HepG2 (cell line): ENCODE measurements around the gene FN1. TPM values are rescaled to one million over a fixed set of nuclear protein-coding genes. Genes with fewer than 3 reads are reported as not detected.

Source experiments
- ASH2L ChIP-seq: fragments of 300-600, 200-600 bp; sonication (generic); IDR thresholded peaks from 2 replicates; pipeline ENCODE4 v1.7.0; 2017; ENCODE audit warnings: low read depth, mild to moderate bottlenecking, moderate library complexity, mixed read lengths, low read length; ENCODE audit not compliant: insufficient read length
- ATF7-NPFF ChIP-seq: sonication (generic); formaldehyde crosslinking; IDR thresholded peaks from 2 replicates; pipeline ENCODE4 v1.8.1; 2023; ENCODE audit warnings: mild to moderate bottlenecking, low read depth, missing genetic modification reagents, moderate library complexity
- DPF2 ChIP-seq: sonication (generic); formaldehyde crosslinking; IDR thresholded peaks from 2 replicates; pipeline ENCODE4 v1.4.0; 2020; ENCODE audit warnings: mild to moderate bottlenecking, low read depth, missing genetic modification reagents, borderline replicate concordance
- ETV6 ChIP-seq: sonication (generic); formaldehyde crosslinking; conservative IDR thresholded peaks from 2 replicates; pipeline ENCODE4 v1.4.0; 2020; ENCODE audit warnings: missing genetic modification reagents
- FOXJ3 ChIP-seq: sonication (generic); formaldehyde crosslinking; IDR thresholded peaks from 2 replicates; pipeline ENCODE4 v1.4.0; 2020; ENCODE audit warnings: missing genetic modification reagents, mild to moderate bottlenecking, borderline replicate concordance
- HOXA3 ChIP-seq: sonication (generic); formaldehyde crosslinking; IDR thresholded peaks from 2 replicates; pipeline ENCODE4 v1.5.0; 2020; ENCODE audit warnings: missing genetic modification reagents
- MEF2D ChIP-seq: sonication (generic); formaldehyde crosslinking; IDR thresholded peaks from 2 replicates; pipeline ENCODE4 v1.5.1; 2020; ENCODE audit warnings: mild to moderate bottlenecking, missing genetic modification reagents
- POLR2AphosphoS5 ChIP-seq: IDR thresholded peaks from 2 replicates; pipeline ENCODE4 v1.6.1; 2012; ENCODE audit warnings: low read depth, low read length
- POLR2G ChIP-seq: fragments of 200-400 bp; formaldehyde crosslinking; IDR thresholded peaks from 2 replicates; pipeline ENCODE4 v1.6.1; 2018; ENCODE audit warnings: mild to moderate bottlenecking, low read depth, low read length, moderate library complexity
- PPARG ChIP-seq: conservative IDR thresholded peaks from 2 replicates; pipeline ENCODE4 v1.6.1; 2016; ENCODE audit warnings: missing biosample characterization, missing genetic modification reagents
- RAD51 ChIP-seq: fragments of 450-650 bp; IDR thresholded peaks from 2 replicates; pipeline ENCODE4 v1.6.1; 2016; ENCODE audit warnings: borderline replicate concordance
- RBM22 ChIP-seq: fragments of 200-400 bp; formaldehyde crosslinking; optimal IDR thresholded peaks from 2 replicates; pipeline ENCODE3; 2017; ENCODE audit warnings: mild to moderate bottlenecking, low read length, moderate library complexity
- SOX5 ChIP-seq: IDR thresholded peaks from 2 replicates; pipeline ENCODE4 v1.6.1; 2016; ENCODE audit warnings: borderline replicate concordance
- ZBTB21 ChIP-seq: sonication (generic); formaldehyde crosslinking; IDR thresholded peaks from 2 replicates; pipeline ENCODE4 v1.4.0; 2020; ENCODE audit warnings: missing genetic modification reagents
- ZFP1 ChIP-seq: IDR thresholded peaks from 2 replicates; pipeline ENCODE4 v1.6.1; 2016
- ZNF329 ChIP-seq: sonication (generic); formaldehyde crosslinking; IDR thresholded peaks from 2 replicates; pipeline ENCODE4 v1.9.0; 2021; ENCODE audit warnings: low read depth, mild to moderate bottlenecking, missing genetic modification reagents
- ZNF547 ChIP-seq: sonication (generic); formaldehyde crosslinking; IDR thresholded peaks from 2 replicates; pipeline ENCODE4 v1.5.1; 2020; ENCODE audit warnings: mild to moderate bottlenecking, missing genetic modification reagents
- ZNF549 ChIP-seq: sonication (generic); formaldehyde crosslinking; IDR thresholded peaks from 2 replicates; pipeline ENCODE4 v1.5.0; 2020; ENCODE audit warnings: missing genetic modification reagents
- ZNF709 ChIP-seq: sonication (generic); formaldehyde crosslinking; IDR thresholded peaks from 2 replicates; pipeline ENCODE4 v1.5.0; 2020; ENCODE audit warnings: mild to moderate bottlenecking, missing genetic modification reagents
- ZNF737 ChIP-seq: sonication (generic); formaldehyde crosslinking; IDR thresholded peaks from 2 replicates; pipeline ENCODE4 v1.5.0; 2020; ENCODE audit warnings: missing genetic modification reagents, mild to moderate bottlenecking, borderline replicate concordance
- ZNF772 ChIP-seq: sonication (generic); formaldehyde crosslinking; IDR thresholded peaks from 2 replicates; pipeline ENCODE4 v1.5.0; 2020; ENCODE audit warnings: mild to moderate bottlenecking, missing genetic modification reagents
- polyA plus RNA-seq, 8 experiments: library from polyadenylated mRNA; depleted of rRNA in 3 of 8; stranded (reverse) in 7 of 8; unstranded in 1 of 8; fragments of >200 nt; fragmentation: Illumina TruSeq in 4 of 8; extraction: Trizol in 4 of 8; gene quantifications; 2 replicates each; pipeline versions ENCODE4 v1.2.1 to v1.2.3, GENCODE V29; 2011 to 2016; ENCODE audit warnings: low read depth in 4 of 8, missing spikeins in 1 of 8, mixed read lengths in 1 of 8; ENCODE audit not compliant: insufficient read depth in 1 of 8
- total RNA-seq, 5 experiments: library from RNA; depleted of rRNA; stranded (reverse); fragments of >200 nt; fragmentation: Illumina TruSeq; extraction: Trizol; gene quantifications; 2 replicates each; pipeline ENCODE4 v1.2.3, GENCODE V29; 2016; ENCODE audit warnings: low read depth in 1 of 5
- TF ChIP-seq, protein P1 (sequence below): sonication (generic); formaldehyde crosslinking; IDR thresholded peaks from 2 replicates; pipeline ENCODE4 v1.4.0; 2020; ENCODE audit warnings: mild to moderate bottlenecking, missing genetic modification reagents
- TF ChIP-seq, protein P2 (sequence below): sonication (generic); formaldehyde crosslinking; IDR thresholded peaks from 2 replicates; pipeline ENCODE4 v1.4.0; 2020; ENCODE audit warnings: missing genetic modification reagents, borderline replicate concordance
- TF ChIP-seq, protein P3 (sequence below): sonication (generic); formaldehyde crosslinking; IDR thresholded peaks from 2 replicates; pipeline ENCODE4 v1.4.0; 2020; ENCODE audit warnings: missing genetic modification reagents
- TF ChIP-seq, protein P4 (sequence below): sonication (generic); formaldehyde crosslinking; IDR thresholded peaks from 2 replicates; pipeline ENCODE4 v1.5.1; 2020; ENCODE audit warnings: missing genetic modification reagents, mild to moderate bottlenecking, borderline replicate concordance
- TF ChIP-seq, protein P5 (sequence below): sonication (generic); formaldehyde crosslinking; IDR thresholded peaks from 2 replicates; pipeline ENCODE4 v1.9.0; 2021; ENCODE audit warnings: missing genetic modification reagents, mild to moderate bottlenecking, borderline replicate concordance

FN1 gene
- total and polyA plus RNA-seq, 2 of the 13 experiments (the other 11 are each of a cell fraction or from before 2014, with no cell fraction given): 1,847 to 6,471 TPM

DNA sequence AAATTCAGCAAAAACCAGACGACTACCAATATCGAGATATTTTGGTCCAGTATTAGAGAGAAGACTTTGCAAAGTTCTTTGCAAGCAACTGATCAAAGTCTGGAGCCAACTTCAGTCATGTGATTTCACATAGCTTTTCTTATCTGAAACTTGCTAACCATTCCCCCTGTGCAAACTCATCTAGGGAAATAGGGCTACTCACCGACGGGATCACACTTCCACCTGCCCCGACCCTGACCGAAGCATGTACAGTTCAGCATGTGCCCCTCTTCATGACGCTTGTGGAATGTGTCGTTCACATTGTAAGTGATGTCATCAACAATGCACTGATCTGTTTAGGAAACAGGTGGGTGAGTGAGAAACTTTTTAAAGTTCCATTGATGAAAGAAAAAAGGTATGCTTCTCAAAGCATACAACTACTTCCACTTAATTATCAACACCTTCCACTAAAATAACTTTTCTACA lies 15.4 kb downstream of the FN1 start (continued):
- TF ChIP-seq PPARG (CRISPR knock-in tag) (peak; percentile 47; the same call in 1 of the 2 replicates), SOX5 (CRISPR knock-in tag) (peak; percentile 89), POLR2AphosphoS5 (no peak), ZNF709 (CRISPR knock-in tag) (peak; percentile 77; the same call in 1 of the 2 replicates), RBM22 (peak; percentile 97), POLR2G (peak; percentile 71), MEF2D (CRISPR knock-in tag) (peak; percentile 76; the same call in 1 of the 2 replicates), ZNF547 (CRISPR knock-in tag) (peak; percentile 64; the same call in 1 of the 2 replicates), ZNF329 (no peak), FOXJ3 (peak; percentile 60; the same call in 1 of the 2 replicates), ETV6 (CRISPR knock-in tag) (no peak), ZNF772 (CRISPR knock-in tag) (no peak), DPF2 (CRISPR knock-in tag) (peak; percentile 59; the same call in 1 of the 2 replicates), ZNF549 (CRISPR knock-in tag) (no peak), ATF7-NPFF (CRISPR knock-in tag) (peak; percentile 62; the same call in 1 of the 2 replicates), ZFP1 (0 out of 2 replicates have a peak, but pooled peaks have one; percentile 37), RAD51 (0 out of 2 replicates have a peak, but pooled peaks have one; percentile 32), HOXA3 (CRISPR knock-in tag) (peak; percentile 93), ZBTB21 (peak; percentile 96), ZNF737 (no peak), ASH2L (peak; percentile 63)
- TF ChIP-seq, protein P1, sequence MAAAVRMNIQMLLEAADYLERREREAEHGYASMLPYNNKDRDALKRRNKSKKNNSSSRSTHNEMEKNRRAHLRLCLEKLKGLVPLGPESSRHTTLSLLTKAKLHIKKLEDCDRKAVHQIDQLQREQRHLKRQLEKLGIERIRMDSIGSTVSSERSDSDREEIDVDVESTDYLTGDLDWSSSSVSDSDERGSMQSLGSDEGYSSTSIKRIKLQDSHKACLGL (CRISPR knock-in tag): no peak
- TF ChIP-seq, protein P2, sequence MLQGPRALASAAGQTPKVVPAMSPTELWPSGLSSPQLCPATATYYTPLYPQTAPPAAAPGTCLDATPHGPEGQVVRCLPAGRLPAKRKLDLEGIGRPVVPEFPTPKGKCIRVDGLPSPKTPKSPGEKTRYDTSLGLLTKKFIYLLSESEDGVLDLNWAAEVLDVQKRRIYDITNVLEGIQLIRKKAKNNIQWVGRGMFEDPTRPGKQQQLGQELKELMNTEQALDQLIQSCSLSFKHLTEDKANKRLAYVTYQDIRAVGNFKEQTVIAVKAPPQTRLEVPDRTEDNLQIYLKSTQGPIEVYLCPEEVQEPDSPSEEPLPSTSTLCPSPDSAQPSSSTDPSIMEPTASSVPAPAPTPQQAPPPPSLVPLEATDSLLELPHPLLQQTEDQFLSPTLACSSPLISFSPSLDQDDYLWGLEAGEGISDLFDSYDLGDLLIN: no peak
- TF ChIP-seq, protein P3, sequence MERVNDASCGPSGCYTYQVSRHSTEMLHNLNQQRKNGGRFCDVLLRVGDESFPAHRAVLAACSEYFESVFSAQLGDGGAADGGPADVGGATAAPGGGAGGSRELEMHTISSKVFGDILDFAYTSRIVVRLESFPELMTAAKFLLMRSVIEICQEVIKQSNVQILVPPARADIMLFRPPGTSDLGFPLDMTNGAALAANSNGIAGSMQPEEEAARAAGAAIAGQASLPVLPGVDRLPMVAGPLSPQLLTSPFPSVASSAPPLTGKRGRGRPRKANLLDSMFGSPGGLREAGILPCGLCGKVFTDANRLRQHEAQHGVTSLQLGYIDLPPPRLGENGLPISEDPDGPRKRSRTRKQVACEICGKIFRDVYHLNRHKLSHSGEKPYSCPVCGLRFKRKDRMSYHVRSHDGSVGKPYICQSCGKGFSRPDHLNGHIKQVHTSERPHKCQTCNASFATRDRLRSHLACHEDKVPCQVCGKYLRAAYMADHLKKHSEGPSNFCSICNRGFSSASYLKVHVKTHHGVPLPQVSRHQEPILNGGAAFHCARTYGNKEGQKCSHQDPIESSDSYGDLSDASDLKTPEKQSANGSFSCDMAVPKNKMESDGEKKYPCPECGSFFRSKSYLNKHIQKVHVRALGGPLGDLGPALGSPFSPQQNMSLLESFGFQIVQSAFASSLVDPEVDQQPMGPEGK (CRISPR knock-in tag): peak; percentile 53
- TF ChIP-seq, protein P4, sequence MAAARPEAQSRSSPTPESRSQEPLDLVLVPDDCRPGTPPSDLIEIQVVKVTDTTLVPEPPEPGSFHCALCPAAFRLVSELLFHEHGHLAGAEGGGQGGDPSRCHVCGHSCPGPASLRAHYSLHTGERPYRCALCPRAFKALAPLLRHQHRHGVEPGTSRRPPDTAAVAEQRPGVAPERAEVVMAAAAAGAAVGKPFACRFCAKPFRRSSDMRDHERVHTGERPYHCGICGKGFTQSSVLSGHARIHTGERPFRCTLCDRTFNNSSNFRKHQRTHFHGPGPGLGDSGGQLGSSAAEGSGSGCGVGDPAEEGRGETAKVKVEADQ (CRISPR knock-in tag): no peak
- TF ChIP-seq, protein P5, sequence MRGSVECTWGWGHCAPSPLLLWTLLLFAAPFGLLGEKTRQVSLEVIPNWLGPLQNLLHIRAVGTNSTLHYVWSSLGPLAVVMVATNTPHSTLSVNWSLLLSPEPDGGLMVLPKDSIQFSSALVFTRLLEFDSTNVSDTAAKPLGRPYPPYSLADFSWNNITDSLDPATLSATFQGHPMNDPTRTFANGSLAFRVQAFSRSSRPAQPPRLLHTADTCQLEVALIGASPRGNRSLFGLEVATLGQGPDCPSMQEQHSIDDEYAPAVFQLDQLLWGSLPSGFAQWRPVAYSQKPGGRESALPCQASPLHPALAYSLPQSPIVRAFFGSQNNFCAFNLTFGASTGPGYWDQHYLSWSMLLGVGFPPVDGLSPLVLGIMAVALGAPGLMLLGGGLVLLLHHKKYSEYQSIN (CRISPR knock-in tag): no peak
